Putamen (tissue), 1 donor: ENCODE results near the gene WNT9A.
"Not testable (repeated sequence)": the region's sequence is repeated elsewhere in the genome, so short reads cannot be mapped to it uniquely, and the experiment has no call there.

ENCODE experiments used
- DNase-seq: peaks from one replicate; pipeline ENCODE4 v3.0.0-alpha.2; 2016; ENCODE audit warnings: low spot score

Gene WNT9A

DNA sequence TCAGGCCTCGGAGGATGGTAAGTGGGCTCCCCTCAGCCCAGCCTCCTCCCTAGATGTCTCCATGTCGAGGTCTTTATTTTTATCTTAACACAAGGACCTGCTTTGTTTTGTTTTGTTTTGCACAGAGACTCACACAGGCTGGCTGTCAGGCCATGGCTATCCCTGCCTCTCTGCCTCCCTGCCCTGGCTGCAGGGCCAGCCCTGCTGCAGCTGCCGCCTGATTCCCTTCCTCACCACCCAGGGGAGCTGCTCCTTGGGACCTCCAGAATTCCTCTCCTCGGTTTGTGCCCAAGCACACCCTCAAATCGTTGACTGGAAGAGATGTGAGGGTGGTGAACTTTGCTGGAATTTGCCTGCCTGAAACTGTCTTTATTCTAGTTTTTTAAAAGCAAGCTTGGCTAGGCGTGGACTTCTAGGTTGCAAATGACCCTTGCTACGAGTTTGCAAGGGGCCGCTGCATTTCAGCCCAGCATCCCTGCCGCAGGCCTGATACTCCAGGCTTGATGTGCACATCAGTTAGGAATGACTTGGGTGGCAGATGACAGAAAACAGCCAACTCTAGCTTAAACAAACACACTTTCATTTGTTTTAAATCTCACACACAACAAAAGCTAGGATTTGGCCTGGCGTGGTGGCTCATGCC, 37.1 kb downstream of the WNT9A start:
- DNase-seq, result no peak

- not testable (repeated sequence) for DNase-seq
Observed at GRCh38 chr1:227909923-227910328, 37.8 kb downstream of the WNT9A start.

GRCh38 chr1:227909188-227909587, 38.5 kb downstream of the WNT9A start:
- no peak for DNase-seq

GRCh38 chr1:227908359-227908758, 39.4 kb downstream of the WNT9A start:
- DNase-seq, result no peak

GRCh38 chr1:227907439-227908015, 40.2 kb downstream of the WNT9A start:
- no peak for DNase-seq

GRCh38 chr1:227906550-227907071, 41.1 kb downstream of the WNT9A start:
- no peak for DNase-seq

- DNase-seq, result no peak
Observed at GRCh38 chr1:227905573-227906487, 41.9 kb downstream of the WNT9A start.

DNA sequence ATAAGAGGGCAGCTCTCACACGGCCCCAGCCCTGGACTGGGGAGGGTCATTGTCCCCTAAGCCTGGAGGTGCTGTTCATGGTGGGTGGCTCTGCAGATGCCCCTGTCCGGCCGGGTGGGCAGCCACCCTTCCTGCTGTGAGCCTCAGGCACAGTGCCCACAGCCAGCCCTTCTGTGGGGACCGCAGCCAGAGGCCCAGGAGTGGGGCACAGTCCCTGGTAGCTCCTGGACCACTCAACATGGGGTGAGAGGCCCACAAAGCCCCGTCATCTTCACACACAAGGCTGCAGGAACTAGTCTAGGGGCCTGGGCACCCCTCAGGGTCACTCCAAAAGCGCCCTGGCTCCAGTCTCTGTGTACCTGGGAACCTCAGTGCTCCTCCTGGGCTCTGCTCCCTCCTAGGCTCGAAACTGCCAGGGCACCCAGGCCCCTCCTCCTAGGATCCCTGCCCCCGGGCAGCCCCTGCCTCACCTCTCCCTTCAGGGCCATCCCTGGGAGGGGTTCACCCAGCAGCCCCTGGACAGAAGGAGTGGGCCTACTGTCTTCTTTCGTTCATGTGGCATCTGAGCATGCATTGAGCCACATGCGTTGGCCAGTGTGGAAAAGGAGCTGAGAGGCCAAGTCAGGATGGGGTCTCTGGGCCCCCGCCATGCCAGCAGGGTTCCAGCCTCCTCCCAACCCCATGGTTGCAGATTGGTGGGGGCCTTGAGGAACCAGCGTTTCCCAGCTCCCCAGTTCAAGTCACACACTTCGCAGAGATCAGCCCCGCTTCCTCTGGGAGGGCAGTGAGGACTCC, 43.0 kb downstream of the WNT9A start:
- no peak for DNase-seq

DNA sequence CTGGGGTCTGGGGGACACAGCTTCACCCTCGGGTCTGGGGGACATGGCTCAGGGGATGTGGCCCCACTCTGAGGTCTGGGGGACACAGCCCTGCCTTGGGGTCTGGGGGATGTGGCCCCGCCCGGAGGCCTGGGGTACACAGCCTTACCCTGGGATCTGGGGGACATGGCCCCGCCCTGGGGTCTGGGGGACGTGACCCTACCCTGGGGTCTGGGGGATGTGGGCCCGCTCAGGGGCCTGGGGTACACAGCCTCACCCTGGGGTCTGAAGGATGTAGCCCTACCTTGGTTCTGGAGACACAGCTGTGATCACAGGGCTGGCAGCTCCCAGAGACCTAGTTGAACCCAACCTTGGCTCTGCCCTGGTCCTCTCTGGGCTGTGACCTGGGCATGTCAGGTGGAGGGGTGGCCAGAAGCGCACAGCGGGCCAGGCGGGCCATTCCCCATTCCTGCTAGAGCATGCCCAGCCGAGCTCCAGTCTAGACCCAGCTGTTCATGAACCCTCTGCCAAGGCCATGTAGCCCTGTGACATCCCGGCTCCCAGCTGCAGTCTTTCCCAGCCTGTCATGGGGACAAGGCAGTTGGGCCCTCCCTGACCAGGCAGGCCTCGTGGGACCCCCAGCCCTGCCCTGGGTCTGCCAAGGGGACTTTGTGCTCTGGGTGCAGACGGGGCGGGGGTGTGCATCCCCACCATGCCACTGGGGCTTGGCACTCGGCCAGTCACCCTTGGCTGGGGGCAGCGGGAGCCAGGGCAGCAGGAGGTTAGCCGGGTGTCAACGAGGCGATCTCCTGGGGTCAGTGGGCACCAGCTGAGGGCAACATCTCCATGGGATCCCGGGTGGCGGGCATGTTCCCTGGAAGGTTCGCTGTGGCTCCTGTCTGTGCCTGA, 43.9 kb downstream of the WNT9A start:
- no peak for DNase-seq

DNA sequence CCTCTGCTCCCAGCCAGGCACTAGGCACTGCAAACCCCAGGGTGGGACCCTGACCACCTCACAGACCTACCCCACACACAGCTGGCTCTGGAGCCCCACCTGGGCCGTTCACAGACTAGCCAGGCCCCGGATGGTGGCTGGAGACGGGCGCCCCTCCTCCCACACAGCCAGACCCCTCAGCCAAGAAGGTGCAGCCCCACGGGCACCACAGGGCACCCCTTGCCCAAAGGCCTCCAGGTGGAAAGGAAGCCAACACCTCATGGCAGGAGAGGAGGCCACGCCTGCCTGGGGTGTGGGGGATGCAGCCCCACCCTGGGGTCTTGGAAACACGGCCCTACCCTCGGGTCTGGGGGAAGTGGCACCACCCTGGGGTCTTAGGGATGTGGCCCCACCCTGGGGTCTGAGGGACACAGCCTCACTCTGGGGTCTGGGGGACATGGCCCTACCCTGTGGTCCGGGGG, 44.6 kb downstream of the WNT9A start:
- DNase-seq, result no peak

DNA sequence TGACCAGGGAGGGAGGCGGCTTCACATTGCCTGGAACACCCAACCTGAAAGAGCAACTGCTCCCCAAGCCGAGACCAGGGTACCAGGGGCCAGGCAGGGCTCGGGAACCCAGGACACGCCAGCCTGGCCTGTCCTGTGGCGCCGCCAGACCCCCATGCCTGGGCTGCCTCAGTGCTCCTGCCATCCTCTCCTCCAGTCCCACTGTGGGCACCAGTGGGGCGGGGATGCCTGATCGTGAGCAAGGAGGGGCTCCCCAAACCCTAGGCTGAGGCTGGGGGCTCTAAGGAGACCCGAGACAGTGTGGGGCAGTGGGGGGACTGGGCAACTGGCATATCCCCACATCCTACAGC, 45.1 kb downstream of the WNT9A start:
- no peak for DNase-seq

DNA sequence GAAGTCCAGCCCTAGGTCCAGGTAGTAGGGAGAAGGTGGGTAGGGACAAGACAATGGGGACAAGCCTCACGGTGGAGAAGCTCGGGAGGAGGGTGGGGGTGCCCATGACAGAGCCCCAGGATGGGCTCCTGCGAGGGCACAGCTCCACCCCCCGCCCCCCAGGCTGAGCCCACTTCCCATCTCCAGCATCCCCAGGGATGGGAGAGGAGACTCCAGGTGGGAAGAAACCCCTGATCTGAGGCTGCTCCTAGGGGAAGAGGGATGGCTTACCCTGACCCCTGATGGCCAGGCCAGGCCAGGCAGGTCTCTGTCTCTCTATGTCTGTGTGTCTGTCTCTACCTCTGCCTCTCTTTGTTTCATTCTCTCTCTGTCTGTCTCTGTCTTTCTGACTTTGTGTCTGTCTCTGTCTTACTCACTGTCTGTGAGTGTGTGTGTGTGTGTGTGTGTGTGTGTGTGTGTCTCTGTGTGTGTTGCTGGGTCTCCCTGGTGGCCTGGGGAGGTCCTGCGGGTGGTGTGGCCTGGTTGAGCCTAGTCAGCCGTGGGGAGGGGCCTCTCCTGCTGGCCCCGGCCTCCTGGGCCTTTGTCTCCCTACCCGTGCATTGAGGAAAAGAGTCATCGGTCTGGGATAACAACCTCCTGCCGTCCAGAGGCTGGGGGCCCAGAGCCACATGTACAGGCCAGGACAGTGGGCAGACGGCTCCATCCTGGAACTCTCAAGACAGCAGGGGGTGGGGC, 45.7 kb downstream of the WNT9A start:
- DNase-seq, result no peak

GRCh38 chr1:227901239-227901905, 46.4 kb downstream of the WNT9A start:
- no peak for DNase-seq

DNA sequence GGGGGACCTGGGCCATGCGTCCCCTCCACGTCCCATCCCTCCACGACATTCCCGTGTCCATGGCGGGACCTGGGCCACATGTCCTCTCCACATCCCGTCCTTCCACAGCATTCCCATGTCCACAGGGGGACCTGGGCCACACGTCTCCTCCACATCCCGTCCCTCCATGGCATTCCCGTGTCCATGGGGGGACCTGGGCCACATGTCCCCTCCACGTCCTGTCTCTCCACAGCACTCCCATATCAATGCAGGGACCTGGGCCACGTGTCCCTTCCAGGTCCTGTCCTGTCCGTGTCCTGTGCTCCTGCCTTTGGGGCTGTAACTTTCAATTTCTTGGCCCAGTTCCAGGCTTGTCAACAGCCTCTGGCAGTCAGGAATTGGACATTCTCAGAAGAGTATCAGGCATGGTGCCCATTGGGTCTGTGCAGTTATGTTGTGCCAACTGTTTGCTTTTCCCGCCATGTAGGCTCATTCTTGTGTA, 47.1 kb downstream of the WNT9A start:
- no peak for DNase-seq

DNA sequence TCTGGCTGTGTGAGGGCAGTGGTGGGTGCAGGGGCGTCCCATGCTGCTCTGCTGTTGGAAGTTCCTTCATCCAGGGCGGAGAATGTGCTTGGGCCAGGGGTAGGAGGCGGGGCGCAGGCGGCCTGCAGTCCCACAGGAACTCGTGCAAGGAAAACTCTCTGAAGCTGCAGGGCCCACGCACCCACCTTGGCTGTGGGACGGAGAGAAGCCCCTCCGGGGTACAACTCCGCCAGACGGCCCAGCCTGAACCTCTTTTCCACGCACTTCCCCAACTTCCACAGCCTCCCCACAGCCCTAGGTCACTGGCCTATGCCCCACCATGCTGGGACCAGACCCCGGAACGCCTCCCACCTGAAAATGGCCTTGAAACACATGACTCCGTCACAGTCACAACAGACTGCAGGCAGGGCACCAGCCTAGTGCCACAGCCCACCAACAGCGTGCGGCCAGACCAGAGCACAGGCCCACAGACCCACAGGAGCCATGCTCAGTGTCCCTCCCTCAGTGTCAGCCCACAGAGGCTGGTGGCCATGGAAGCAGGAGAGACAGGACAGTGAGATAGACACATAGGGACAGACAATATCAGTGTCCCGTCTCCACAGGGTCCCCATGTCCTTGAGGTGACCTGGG, 47.8 kb downstream of the WNT9A start:
- no peak for DNase-seq

GRCh38 chr1:227899141-227899819, 48.5 kb downstream of the WNT9A start:
- DNase-seq, result no peak

DNA sequence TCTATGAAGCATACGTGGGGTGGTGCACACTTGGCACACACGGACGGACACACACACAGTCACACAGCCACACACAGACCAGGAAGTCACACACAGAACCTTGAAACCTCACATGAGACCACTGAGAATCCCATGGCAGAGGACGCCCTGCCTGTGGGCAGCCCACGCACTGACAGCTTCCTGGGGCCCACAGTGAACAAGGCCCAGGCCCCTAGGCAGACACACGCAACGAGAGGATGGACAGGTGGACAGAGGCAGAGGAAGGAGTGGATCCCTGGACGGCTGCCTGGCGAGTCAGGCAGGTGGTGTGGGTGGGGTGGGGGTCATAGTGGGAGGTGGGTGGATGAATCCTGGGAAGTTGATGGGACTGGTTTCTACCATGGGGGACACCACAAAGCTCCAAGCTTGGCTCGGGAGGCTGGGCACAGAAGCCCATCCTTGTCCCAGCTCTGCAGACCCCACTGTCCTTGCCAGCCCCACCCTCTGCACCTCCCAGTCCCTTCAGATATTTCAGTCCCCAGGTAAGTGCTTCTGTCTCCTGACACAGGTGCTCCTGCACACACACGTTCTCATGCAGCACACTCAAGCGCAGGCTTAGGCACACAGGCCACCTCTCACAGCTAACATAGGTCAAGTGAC, 49.1 kb downstream of the WNT9A start:
- DNase-seq, result no peak
